ENCODE measurements around the gene F12. TPM values are rescaled to one million over a fixed set of nuclear protein-coding genes. Genes with fewer than 3 reads are reported as not detected.
A peak's percentile ranks its signal among the peaks of the same experiment; 100 is the strongest.
"Not testable (repeated sequence)": the region's sequence is repeated elsewhere in the genome, so short reads cannot be mapped to it uniquely, and the experiment has no call there.

F12 gene
- total and polyA plus RNA-seq, 2 experiments from 2014 or later = 4.6 to 5.0 TPM

DNA sequence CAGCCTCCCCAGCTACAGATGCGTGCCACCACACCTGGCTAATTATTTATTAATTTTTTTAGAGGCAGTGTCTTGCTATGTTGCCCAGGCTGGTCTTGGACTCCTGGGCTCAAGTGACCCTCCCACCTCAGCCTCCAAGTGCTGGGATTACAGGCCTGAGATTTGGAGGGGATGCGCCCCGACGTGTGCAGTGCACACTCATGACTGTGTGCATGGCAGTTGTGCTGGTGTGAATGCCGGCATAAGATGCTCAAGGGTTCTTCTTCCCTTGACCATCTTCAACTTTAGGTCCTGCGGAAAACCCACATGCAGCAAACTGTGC lies 28.6 kb downstream of the F12 start:
- no peak overlapping the region for H3K4me3 ChIP-seq
- no peak for DNase-seq (ENCODE audit: low read depth in 1 of 2, low spot score in 1 of 2)
- no peaks in the 10 kb centered on the region for H3K4me1 ChIP-seq (ENCODE audit: low read depth)
- no peaks in the 10 kb centered on the region for H3K36me3 ChIP-seq
- TF ChIP-seq, protein P1, sequence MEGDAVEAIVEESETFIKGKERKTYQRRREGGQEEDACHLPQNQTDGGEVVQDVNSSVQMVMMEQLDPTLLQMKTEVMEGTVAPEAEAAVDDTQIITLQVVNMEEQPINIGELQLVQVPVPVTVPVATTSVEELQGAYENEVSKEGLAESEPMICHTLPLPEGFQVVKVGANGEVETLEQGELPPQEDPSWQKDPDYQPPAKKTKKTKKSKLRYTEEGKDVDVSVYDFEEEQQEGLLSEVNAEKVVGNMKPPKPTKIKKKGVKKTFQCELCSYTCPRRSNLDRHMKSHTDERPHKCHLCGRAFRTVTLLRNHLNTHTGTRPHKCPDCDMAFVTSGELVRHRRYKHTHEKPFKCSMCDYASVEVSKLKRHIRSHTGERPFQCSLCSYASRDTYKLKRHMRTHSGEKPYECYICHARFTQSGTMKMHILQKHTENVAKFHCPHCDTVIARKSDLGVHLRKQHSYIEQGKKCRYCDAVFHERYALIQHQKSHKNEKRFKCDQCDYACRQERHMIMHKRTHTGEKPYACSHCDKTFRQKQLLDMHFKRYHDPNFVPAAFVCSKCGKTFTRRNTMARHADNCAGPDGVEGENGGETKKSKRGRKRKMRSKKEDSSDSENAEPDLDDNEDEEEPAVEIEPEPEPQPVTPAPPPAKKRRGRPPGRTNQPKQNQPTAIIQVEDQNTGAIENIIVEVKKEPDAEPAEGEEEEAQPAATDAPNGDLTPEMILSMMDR (IDR thresholded peaks at IDR 0.05; ENCODE audit: low read depth, low read length) = no peak
- peaks cover 9% of the 10 kb centered on the region for H3K27me3 ChIP-seq
- H3K9me3 ChIP-seq (ENCODE audit: low read depth) = no peaks in the 10 kb centered on the region
- H3K27ac ChIP-seq = no peak overlapping the region

DNA sequence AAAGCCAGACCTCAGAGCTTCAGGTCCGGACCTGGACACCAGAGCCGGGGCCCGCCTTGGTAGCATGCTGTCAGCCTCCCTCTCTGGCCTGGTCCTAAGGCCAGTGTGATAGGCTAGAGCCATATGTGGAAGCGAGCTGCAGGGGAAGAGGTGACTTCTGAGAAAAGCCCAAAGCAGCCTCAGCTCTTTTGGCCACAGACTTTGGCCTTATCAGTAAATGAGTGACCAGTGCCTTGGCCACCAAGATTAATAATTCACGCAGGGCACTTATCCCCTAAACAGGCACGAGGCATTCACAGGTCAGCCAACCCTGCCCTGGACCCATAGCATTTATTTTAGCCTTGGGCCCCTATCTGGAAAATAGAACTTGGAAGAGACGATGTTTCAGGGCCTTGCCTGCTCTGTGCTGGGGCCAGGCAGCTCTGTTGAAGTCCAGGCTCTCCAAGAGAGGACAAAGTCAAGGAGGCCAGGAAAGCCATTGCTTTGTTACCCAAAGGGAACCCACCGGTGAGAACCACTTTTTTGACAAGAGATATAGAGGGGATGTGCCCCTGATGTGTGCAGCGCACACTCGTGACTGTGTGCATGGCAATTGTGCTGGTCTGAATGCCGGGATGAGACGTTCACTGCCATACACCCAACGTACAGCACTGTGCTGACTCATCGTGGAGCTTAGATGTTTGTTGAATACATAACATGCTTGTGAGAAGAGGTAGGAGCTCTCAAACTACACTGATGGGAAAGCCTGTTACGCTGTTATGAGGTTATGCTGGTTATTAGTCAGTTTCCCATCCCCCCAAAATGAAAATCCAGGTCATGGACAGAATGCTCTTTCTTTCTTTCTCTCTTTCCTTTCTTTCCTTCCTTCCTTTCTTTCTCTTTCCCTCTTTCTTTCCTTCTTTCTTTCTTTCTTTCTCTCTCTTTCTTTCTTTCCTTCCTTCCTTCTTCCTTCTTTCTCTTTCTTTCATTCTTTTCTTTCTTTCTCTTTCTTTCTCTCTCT lies 30.2 kb downstream of the F12 start:
- DNase-seq (ENCODE audit: low read depth in 1 of 2, low spot score in 1 of 2) = peak in 1 of 2 donors; percentile 64
- Histone ChIP-seq H3K27me3 (peaks cover 9% of the 10 kb centered on the region), H3K27ac (no peak overlapping the region), H3K9me3 (ENCODE audit: low read depth) (no peaks in the 10 kb centered on the region), H3K4me1 (ENCODE audit: low read depth) (no peaks in the 10 kb centered on the region), H3K4me3 (no peak overlapping the region), H3K36me3 (no peaks in the 10 kb centered on the region)
- TF ChIP-seq, protein P1 (IDR thresholded peaks at IDR 0.05; ENCODE audit: low read depth, low read length) = no peak

DNA sequence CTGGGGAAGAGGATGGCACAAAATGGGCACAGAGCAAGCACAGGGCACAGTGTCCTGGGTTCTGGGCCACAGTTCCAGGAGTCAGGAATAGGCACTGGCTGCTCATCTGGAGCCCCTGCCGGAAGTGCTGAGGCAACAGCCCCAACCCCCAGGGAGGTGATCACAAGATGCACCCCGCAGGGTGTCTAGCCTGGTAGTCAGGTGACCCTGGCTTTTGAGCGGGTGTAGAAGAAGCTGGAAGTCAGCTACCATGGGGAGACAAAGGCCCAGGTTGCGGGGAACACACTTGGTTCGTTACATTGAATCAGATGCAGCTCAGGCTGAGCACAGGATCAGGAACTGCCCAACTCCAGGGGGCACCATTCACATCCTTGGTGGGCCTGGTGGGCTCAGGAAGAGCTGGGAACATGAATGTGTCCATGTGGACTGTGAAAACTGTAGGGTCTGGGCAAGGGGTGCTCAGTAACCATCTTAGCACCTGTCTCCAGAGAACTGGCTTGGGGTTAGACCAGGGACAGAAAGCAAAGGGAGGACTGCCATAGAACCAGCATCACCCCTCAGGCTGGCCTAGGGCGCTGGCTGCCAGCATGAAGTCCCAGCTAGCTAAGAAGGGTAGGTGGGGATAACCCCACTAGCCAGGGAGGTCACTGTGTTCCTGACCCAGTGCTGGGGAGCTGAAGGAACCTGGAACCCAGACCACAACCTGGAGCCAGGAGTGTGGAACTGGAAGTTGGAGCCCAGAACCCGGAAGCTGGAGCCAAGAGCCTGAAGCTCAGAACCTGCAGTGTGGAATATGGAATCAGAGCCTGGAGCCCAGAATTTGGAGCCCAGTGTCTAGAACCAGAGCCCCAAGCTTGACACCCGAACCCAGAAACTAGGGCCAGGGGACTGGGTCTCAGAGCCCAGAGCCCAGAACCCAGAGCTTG lies 31.2 kb downstream of the F12 start:
- H3K27ac ChIP-seq = no peak overlapping the region

DNA sequence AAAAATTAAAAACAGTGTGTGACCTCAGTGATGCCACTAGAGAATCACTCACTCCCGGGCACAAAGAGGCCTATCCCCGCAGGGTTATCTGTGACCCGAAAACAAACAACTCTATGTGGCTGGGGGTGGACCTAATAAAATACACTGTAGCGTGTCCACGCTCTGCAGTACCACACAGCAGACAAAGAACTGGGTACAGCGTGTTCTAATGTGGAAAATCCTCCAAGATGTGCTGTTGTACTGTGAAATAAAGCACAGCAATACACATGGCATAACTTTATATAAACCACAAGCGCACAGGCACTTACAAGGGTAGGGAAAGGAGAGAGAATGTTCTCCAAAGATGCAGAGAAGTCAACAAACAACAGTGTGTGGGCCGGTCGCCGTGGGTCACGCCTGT lies 33.3 kb downstream of the F12 start:
- no peaks in the 10 kb centered on the region for H3K9me3 ChIP-seq (ENCODE audit: low read depth)
- H3K4me1 ChIP-seq (ENCODE audit: low read depth) = peaks cover 5% of the 10 kb centered on the region
- H3K36me3 ChIP-seq = no peaks in the 10 kb centered on the region
- H3K27ac ChIP-seq = no peak overlapping the region
- no peak overlapping the region for H3K4me3 ChIP-seq
- no peak for DNase-seq (ENCODE audit: low read depth in 1 of 2, low spot score in 1 of 2)
- no peaks in the 10 kb centered on the region for H3K27me3 ChIP-seq
- TF ChIP-seq, protein P1 (IDR thresholded peaks at IDR 0.05; ENCODE audit: low read depth, low read length) = no peak

More for the DNA sequence above, 31.2 kb downstream of the F12 start:
- DNase-seq (ENCODE audit: low read depth in 1 of 2, low spot score in 1 of 2) = no peak
- Histone ChIP-seq H3K36me3 (no peaks in the 10 kb centered on the region), H3K4me1 (ENCODE audit: low read depth) (no peaks in the 10 kb centered on the region), H3K4me3 (no peak overlapping the region), H3K27me3 (peaks cover 2% of the 10 kb centered on the region), H3K9me3 (ENCODE audit: low read depth) (no peaks in the 10 kb centered on the region)
- TF ChIP-seq, protein P1 (IDR thresholded peaks at IDR 0.05; ENCODE audit: low read depth, low read length) = no peak

DNA sequence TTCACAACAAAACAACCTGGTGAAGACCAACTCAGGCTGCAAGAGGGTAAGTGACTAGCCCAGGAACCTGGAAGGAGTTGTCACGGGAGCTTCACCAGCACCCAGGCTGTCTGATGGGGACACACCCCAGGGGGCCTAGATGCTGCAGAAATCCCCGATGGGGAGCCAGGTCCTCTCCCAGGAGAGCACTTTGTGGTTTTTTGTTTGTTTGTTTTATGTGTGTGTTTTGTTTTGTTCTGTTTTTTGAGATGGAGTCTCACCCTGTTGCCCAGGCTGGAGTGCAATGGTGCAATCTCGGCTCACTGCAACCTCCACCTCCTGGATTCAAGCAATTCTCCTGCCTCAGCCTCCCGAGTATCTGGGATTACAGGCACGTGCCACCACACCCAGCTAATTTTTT lies 33.8 kb downstream of the F12 start:
- not testable (repeated sequence) for H3K27me3 ChIP-seq; H3K36me3 ChIP-seq; H3K4me1 ChIP-seq (ENCODE audit: low read depth); H3K4me3 ChIP-seq; DNase-seq (ENCODE audit: low read depth in 1 of 2, low spot score in 1 of 2); H3K27ac ChIP-seq; H3K9me3 ChIP-seq (ENCODE audit: low read depth)

All from cardiac muscle cell (in vitro differentiated cells and primary cell).